ENCODE measurements around the gene EIF4B. TPM values are rescaled to one million over a fixed set of nuclear protein-coding genes. Genes with fewer than 3 reads are reported as not detected.

Gene EIF4B
- total and polyA plus RNA-seq, 2 donors (not counting 1 experiment from before 2014, with no cell fraction given): 252 to 674 TPM

DNA sequence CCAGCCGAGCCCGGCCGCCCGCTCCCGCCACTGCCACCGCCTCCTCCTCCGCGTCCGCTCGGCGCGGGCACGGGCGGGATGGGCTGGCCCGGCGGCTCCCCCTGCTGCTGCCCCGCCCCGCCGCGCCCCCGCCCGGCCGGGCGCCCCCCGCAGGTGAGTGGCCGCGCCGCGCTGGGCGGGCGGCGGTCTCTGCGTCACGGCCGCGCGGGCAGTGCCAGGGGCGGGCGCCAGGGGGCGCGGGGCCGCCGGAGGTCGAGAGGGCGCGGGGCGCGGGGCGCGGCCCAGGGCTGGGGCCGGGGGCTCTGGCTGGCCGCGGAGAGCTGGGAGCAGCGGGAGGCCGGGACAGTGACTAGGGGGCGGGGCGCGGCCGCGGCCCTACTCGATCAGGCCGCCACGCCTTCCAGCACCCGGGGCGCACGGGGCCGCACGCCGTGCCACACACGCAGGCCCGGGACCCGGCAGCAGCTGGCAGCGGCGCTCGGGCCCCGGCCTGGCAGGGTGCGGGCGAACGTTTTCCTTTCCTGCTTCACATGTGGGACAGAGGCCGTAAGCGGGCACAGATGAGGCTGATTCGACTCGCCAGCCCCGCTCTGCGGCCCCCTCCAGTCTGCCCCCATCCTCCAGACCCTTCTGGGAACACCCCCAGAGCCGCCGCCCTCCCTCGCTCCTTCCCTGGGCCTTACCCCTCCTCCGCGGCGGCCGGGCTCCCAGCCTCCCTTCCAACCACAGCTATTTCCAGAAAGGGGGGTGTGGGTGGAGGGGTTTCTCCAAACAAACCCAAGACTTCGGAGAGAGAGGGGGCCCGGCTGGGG lies 41.2 kb downstream of the EIF4B start:
- H3K36me3 ChIP-seq (replicated peaks in 1 of 2; ENCODE audit: control extremely low read depth in 1 of 2, control insufficient read depth in 1 of 2, extremely low read depth in 1 of 2, insufficient read depth in 2 of 2, low read length in 1 of 2): no peaks in the 10 kb centered on the region
- H3K79me2 ChIP-seq (ENCODE audit: control insufficient read depth, insufficient read depth, low read length): no peaks in the 10 kb centered on the region
- H4K20me1 ChIP-seq (ENCODE audit: control insufficient read depth, insufficient read depth, low read length, poor library complexity, severe bottlenecking): no peaks in the 10 kb centered on the region
- ATAC-seq (ENCODE audit: low read depth): peak; percentile 91
- H3K4me2 ChIP-seq (replicated peaks; ENCODE audit: low read depth, low read length, poor library complexity, severe bottlenecking): peak overlapping the region; percentile 100
- under 1% methylated on average over 83 of the region's 94 CpGs for WGBS (ENCODE audit: insufficient coverage)
- peak overlapping the region in 4 of 5 experiments; percentile 73 to 92 (median 84) for H3K4me3 ChIP-seq (ENCODE audit: control extremely low read depth in 1 of 5, extremely low read depth in 1 of 5, insufficient read depth in 1 of 5, low read depth in 2 of 5, low read length in 4 of 5)
- Mint-ChIP-seq H3K4me3 (peak overlapping the region; percentile 69), H3K27ac (peak overlapping the region; percentile 68), H3K27me3 (no peaks in the 10 kb centered on the region), H3K9me3 (ENCODE audit: insufficient read depth) (no peaks in the 10 kb centered on the region), H3K4me1 (peaks cover 9% of the 10 kb centered on the region)
- peak overlapping the region; percentile 100 for H2AFZ ChIP-seq (ENCODE audit: insufficient read depth, low read depth, low read length, poor library complexity, severe bottlenecking)
- peak; percentile 86 for DNase-seq
- TF ChIP-seq, protein P1, sequence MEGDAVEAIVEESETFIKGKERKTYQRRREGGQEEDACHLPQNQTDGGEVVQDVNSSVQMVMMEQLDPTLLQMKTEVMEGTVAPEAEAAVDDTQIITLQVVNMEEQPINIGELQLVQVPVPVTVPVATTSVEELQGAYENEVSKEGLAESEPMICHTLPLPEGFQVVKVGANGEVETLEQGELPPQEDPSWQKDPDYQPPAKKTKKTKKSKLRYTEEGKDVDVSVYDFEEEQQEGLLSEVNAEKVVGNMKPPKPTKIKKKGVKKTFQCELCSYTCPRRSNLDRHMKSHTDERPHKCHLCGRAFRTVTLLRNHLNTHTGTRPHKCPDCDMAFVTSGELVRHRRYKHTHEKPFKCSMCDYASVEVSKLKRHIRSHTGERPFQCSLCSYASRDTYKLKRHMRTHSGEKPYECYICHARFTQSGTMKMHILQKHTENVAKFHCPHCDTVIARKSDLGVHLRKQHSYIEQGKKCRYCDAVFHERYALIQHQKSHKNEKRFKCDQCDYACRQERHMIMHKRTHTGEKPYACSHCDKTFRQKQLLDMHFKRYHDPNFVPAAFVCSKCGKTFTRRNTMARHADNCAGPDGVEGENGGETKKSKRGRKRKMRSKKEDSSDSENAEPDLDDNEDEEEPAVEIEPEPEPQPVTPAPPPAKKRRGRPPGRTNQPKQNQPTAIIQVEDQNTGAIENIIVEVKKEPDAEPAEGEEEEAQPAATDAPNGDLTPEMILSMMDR (IDR thresholded peaks at IDR 0.05): peak; percentile 15
- TF ChIP-seq EZH2 (IDR thresholded peaks at IDR 0.05; ENCODE audit: borderline replicate concordance, insufficient read depth, low read depth, low read length, poor library complexity, severe bottlenecking): no peak
- intact Hi-C loops (cut with micrococcal nuclease): loop anchor here (2.0 kb wide), 2 partner anchors 41 to 133 kb away; partner anchors contain the start of genes CSAD, EIF4B and ZNF740
- H3K9ac ChIP-seq (ENCODE audit: low read length): peak overlapping the region; percentile 92
- peaks cover 0 to 2% (median 0%) of the 10 kb centered on the region in 4 experiments for H3K27me3 ChIP-seq (replicated peaks in 1 of 4; ENCODE audit: control extremely low read depth in 1 of 4, control insufficient read depth in 3 of 4, insufficient read depth in 4 of 4, low read length in 3 of 4)
- H3K27ac ChIP-seq (ENCODE audit: low read length in 2 of 2): peak overlapping the region; percentile 38 to 65
- CTCF ChIA-PET: interaction anchor here (1.0 to 3.2 kb wide), 6 partner anchors 8 to 52 kb away, joined by 3 to 17 read pairs (median 6); no protein-coding TSS in a partner anchor
- peaks cover 13 to 17% of the 10 kb centered on the region in 2 donors for H3K4me1 ChIP-seq (ENCODE audit: control insufficient read depth in 2 of 2, insufficient read depth in 2 of 2, low read length in 2 of 2)
- POLR2A ChIA-PET: interaction anchor here (0.9 to 1.2 kb wide), 2 partner anchors 41 to 209 kb away, joined by 3 to 4 read pairs; partner anchors contain the start of gene EIF4B
- no peaks in the 10 kb centered on the region for H3K9me3 ChIP-seq (ENCODE audit: control extremely low read depth in 1 of 3, control insufficient read depth in 2 of 3, insufficient read depth in 1 of 3, low read length in 2 of 3)
